ENCODE data around the gene PDE6C.

DNA sequence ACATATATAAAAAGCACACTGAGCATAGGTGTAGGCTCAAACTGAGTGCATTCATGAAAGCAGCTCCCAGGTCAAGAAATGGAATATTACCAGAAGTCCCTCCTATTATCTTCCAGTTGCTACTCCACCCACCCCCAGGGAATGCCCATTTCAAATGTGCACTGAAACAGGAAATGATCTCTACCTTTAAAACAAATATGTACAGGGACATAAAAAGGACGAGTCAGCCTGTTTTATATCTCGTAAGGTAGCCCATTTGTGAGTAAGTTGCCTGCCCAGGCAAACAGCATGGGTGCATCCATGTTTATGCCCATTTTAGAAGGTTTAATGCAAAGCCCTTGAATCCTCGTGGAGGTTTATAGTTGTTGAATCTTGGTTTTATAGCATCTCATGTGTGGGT is 35.4 kb upstream of the PDE6C start:
- no peak for TF ChIP-seq CTCF (conservative IDR thresholded peaks at IDR 0.05)
- TF ChIP-seq ZFX (IDR thresholded peaks at IDR 0.05) = no peak

Data from C4-2B (cell line).